GM19397 (cell line): ENCODE data around the gene TRIM10.
"Not testable (repeated sequence)": the region's sequence is repeated elsewhere in the genome, so short reads cannot be mapped to it uniquely, and the experiment has no call there.

Source experiments
- ATAC-seq: cut with Tn5 transposase; IDR thresholded peaks from one replicate; pipeline ENCODE4 v1.9.1; 2021; ENCODE audit warnings: mild to moderate bottlenecking, moderate library complexity; ENCODE audit not compliant: unreplicated experiment

TRIM10 gene

DNA sequence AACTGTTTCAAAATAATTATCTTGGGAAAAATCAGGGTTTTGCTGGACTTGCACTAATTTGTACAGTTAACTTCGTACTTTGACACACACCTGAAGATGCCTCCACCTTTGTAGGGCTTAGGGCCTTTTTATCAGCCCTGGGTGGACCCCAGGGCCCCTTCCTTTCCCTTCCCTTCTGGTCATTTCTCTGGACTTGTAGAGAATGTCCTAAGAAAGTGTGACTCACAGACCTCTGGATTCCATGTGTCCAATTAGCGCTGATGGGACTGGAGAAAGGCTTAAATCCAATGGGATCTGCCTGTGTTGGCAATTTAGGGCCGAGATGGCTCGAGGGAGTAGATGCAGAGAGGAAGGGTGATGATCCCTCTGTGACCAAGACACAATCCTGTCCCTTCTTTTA, 11.7 kb upstream of the TRIM10 start:
- ATAC-seq = no peak

DNA sequence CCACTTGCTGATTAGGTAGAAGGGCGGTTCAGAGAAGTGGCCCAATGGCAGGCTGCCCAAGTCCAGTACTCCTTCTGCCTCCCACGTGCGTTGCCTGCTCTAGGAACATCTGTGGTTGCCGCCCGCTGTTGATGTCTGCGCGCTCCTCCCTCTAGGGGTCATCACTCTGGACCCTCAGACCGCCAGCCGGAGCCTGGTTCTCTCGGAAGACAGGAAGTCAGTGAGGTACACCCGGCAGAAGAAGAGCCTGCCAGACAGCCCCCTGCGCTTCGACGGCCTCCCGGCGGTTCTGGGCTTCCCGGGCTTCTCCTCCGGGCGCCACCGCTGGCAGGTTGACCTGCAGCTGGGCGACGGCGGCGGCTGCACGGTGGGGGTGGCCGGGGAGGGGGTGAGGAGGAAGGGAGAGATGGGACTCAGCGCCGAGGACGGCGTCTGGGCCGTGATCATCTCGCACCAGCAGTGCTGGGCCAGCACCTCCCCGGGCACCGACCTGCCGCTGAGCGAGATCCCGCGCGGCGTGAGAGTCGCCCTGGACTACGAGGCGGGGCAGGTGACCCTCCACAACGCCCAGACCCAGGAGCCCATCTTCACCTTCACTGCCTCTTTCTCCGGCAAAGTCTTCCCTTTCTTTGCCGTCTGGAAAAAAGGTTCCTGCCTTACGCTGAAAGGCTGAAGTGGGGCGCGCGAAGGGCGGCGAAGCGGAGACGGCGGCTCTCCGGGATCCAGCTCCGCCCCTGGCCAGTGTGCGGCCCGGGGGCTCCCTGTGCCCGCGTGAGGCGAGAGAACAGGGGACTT, 10.9 kb upstream of the TRIM10 start:
- ATAC-seq = no peak

DNA sequence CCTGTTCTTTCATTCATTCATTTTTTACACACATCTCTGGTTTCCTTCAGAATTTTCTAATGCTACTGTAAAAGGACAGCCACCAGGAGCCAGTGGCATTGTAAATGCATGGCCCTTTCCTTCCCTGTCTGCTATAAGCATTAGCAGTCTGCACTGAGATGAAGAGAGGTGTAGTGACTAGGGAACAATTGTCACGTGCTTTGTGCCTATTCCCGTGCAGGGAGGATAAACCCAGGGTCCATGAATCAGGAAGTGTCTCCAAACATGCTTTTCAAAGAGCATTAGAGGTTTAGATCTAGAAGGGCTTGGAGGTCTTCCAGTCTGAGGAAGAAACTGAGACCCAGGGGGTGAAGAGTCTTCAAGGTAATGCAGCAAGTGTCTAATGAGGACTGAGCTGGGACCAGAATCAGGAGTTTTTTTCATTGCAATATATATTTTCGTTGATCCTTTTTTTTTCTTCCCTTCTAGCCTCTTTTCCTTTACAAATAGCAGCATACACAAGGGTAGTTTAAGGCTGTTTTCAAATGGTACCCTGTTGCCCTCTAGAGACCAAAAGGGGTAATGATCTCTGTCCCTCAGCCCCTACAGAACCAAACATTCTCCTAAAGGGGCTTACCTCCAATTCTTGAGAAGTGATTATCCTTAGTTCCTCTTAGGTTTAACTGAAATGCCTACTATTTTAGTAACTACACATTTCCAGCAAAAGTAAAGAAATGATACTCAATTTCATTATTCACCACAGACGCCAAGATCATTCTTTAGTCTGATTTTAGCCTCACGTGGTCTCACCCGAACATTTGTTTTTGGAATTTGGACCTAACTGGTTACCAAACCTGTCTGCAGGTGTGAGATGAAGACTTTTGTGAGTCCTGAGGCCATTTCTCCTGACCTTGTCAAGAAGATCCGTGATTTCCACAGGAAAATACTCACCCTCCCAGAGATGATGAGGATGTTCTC, 8.9 kb upstream of the TRIM10 start:
- no peak for ATAC-seq

DNA sequence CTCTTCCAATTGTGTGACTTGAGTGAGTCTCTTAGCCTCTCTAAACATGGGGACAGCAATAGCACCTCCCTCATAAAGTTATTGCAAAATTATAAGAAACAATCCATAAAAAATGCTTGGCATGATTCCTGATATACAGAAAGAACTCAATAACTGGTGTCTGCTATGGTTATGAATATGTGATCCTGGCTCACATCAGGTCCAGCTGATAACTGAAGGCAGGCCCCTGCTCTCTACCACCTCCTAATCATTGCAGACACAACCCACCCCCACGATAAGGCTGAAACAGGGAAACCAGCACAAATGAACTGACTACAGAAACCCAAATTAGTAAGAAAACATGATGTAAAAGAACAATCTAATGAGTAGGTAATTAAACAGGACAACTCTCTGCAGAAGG, 7.7 kb upstream of the TRIM10 start:
- no peak for ATAC-seq

DNA sequence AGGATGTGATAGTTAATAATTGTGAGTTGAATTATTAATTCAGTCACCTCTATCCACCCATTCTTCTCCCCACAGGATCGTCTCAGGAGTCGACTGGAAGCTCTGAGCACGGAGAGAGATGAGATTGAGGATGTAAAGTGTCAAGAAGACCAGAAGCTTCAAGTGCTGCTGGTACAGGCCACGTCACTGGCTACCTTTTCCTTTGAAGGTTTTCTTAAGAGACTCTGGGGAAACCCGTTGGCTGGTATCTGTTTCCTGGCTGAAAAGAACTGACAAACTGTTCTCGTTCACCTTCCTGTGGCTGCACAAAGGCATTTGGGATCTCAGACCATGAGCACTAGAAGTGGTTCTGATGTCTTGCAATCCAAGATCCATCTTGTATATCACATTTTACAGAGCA, 6.1 kb upstream of the TRIM10 start:
- no peak for ATAC-seq

DNA sequence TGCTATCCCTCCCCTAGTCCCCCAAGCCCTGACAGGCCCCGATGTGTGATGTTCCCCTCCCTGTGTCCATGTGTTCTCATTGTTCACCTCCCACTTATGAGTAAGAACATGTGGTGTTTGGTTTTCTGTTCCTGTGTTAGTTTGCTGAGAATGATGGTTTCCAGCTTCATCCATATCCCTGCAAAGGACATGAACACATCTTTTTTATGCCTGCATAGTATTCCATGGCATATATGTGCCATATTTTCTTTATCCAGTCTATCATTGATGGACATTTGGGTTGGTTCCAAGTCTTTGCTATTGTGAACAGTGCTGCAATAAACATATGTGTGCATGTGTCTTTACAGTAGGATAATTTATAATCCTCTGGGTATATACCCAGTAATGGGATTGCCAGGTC, 4.2 kb upstream of the TRIM10 start:
- ATAC-seq = not testable (repeated sequence)

- no peak for ATAC-seq
Measured at GRCh38 chr6:30164714-30165113, 3.7 kb upstream of the TRIM10 start.

DNA sequence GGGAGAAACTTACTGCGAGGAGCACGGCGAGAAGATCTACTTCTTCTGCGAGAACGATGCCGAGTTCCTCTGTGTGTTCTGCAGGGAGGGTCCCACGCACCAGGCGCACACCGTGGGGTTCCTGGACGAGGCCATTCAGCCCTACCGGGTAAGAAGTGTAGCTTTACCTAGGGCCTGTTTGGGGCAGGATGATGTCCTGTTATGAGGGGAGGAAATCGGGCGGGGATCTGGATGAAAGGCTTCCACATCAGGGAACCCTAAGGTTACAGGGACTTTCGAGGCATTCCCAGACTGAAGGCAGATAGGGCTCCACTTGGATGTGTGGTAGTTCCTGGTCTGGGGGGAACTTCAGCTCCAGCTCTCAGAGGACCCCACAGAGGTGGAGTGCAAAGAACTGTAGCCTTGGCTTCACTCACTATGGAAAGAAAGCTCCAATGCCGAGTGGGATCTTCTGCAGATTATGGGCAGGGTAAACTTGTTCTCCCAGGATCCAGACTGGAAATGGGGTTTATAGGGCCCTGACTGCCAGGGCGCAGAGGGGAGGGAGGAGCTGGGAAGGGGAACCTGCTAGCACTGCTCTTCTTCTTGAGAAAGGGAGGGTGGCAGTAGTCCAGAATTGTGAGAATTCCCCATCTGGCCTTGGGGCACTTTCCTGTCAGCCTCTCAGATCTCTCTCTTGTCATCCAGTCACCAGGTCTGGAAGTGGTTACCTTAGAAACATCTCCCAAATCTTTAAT, 3.1 kb upstream of the TRIM10 start:
- ATAC-seq = no peak

DNA sequence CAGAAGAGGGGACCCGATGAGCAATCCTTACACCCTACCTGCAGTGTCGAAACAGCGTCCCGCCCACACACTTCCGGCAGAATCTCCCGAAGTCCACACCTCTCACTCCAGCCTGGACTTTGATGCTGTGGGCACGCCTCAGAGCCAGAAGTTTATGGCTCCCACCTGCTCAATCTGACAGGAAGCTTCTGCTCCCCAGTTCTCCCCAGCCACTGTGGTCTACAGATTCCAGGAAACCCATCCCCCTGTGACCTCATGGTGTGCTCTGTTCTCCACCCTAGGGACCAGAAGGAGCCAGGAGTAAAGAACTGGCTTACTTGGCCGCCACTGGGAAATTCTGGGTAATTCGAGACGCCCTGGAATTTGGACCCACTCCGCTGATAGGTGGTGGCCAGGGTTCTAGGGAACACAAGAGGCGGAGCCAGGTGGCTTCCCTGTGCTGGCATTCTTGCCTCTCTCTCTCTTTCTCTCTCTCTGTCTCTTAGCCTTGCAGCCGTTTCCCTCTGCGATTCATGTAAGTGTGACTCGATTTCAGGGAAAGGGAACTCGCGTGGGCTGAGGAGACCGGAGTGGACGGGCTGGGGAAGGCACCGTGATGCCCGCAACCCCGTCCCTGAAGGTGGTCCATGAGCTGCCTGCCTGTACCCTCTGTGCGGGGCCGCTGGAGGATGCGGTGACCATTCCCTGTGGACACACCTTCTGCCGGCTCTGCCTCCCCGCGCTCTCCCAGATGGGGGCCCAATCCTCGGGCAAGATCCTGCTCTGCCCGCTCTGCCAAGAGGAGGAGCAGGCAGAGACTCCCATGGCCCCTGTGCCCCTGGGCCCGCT, 2.3 kb upstream of the TRIM10 start, which contains the start of gene TRIM15:
Gene TRIM15 (plus strand): TSS at position 457 of the 828 bp plus-strand sequence. CDS start 139 bp downstream, at position 596.
- no peak for ATAC-seq

DNA sequence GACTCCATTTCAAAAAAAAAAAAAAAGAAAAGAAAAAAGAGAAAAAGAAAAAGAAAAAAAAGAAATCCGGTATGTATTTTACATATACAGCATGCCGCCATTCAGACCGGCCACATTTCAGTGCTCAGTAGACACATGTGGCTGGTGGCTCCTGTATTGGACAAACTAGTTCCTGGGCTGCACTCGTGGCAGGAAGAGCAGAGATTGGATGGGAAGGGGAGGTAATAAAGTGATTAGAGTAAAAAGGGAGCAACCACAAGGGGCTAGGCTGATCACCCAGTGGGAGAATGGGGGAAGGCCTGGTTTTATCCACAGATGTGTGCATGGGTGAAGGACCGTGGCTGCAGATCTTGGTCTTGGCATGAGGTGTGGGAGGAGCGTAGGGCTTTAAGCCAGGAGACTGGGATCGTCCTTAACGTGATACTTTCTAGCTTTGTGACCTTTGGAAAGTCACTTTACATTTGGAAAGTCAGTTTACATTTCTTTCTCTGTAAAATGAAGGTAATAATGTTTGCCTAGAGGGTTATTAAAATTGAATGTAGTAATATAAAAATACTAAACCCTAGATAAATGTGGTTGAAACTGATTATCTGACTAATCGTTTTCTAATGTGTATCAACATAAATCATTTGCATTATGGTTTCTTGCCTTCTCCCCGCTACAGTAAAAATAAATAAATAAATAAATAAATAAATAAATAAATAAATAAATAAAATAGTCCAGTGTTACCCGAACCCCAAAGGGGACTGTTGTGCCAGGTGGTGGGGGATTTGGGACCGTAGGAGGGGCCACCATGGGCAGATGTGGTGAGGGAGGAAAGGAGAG, 1.5 kb upstream of the TRIM10 start:
- no peak for ATAC-seq

DNA sequence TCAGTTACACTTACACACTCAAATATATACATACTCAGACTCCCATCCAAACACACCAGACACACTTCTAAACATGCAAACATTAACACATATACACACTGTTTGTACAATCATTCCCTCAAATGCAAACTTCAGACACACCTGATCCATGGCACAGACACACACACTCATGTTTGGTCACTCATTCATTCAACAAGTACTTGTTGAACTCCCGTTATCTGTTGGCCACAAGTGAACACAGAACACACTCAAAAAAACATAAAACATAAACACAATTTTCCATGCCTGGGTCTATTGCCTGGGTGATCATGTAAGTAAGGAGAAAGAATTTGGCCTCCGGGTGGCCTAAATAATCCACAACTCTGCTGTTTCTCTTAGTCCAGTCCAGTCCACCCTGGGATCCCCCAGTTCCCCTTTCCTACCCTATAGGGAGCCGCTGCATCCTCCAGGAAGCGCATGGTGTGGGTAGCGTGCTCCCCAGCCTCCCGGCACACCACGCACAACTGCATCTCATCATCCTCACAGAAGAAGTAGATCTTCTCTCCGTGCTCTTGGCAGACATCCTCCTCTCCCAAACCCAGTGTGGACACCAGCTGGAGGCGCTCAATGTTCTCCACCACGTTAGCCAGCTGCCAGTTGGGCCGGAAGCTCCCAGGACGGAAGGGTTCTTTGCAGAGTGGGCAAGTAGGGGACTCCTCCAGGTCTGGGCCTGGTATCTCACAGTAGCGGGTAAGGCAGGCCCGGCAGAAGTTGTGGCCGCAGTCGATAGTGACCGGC, 815 bp downstream of the TRIM10 start:
- ATAC-seq = no peak

GRCh38 chr6:30158475-30159040, 2.5 kb downstream of the TRIM10 start:
- no peak for ATAC-seq

DNA sequence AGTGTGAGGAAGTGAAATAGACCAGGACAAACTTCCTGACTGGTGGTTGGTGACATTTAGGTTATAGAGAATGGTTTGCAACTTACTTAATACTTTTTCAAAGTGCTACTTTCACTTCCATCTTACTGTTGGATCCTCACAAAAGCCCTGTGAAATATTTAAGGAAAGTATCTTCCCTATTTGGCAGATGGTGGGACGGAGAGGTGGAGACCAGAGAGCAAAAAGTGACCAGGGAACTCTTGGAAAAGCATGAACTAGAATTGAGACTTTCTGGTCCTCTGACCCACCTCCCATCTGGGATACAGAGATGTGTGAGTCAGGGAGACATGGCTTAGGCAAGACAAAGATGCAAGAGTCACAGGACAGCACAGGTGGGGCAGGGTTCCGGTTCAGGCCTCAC, 3.0 kb downstream of the TRIM10 start:
- no peak for ATAC-seq

- no peak for ATAC-seq
Measured at GRCh38 chr6:30157581-30157980, 3.4 kb downstream of the TRIM10 start.

DNA sequence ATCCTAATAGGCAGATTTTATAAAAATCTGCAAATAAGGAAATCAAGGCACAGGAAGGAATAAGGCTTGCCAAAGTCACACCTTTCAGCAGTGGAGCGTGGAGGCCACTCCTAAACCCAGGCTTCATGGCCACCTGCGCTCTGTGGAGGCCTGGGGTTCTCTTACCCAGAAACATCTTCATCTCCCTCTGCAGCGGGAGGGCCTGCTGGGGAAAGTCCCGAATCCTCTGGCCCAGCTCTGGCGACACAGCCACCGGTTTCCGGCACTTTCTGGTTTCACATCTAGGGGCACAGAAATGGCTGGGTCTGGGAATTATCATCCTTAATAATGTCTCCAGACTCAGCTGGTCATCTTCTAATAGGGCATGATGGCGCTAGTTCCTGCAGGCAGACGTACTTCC, 4.2 kb downstream of the TRIM10 start:
- no peak for ATAC-seq

DNA sequence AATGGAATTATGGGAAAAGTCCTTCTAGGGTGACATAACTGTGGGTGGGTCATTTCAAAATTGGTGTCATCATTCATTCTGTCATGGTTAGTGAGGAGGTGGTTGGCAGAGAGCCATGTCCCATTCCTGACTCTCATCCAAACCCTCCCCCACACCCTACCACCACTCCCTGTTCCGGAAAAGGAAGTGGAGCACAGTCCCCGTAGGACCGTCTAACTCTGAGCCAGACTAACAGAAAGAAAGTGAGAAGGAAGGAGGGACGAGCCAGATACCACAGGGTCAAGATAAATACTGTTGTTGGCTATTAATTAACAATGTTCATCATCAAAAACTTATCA, 4.8 kb downstream of the TRIM10 start:
- ATAC-seq = no peak

DNA sequence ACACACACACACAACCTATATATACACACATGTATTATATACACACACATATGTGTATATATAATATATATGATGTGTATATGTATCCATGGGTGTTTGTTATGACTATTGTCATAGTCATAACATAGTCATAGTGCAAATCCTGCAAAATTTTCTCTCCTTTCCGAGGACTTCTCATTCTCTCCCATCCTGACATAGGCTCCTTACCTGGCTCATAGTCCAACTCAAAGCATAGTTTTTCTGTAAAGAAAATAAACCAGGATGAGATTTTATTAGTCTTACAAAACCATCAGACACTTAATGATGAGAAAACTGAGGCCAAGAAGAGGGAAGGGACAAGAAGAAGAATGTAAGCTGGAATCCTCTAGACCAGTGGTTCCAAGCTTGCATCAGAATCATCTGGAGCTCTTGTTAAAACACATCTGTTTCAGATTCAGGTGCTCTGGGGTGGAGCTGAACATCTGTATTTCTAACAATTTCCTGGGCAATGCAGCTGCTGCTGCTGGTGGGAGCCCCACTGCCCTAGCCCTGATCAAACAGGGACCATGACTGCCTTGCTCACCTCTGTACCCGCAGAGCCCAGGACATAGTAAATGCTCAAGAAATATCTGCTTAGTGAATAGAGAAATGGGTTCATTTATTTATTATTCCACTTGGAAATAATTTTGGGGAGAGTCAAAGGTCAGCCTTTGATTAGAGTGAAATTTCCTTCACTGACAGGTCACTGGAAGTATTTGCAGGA, 5.3 kb downstream of the TRIM10 start:
- no peak for ATAC-seq
